Lung (tissue), 12 donors: ENCODE measurements around the gene LIN28A. TPM values are rescaled to one million over a fixed set of nuclear protein-coding genes. Genes with fewer than 3 reads are reported as not detected.
A peak's percentile ranks its signal among the peaks of the same experiment; 100 is the strongest.

Source experiments
- ATAC-seq: fragments of 200-7000 bp; cut with Tn5 transposase; one replicate; pipeline ENCODE4 v1.9.1; 2020; ENCODE audit warnings: moderate number of reproducible peaks; ENCODE audit not compliant: insufficient read depth, low FRiP score
- DNase-seq, 3 donors: peaks; one replicate each; pipeline ENCODE4 v3.0.0-alpha.2; 2013 to 2017
- H3K27ac ChIP-seq, 2 donors: one replicate each; pipeline ENCODE4 v1.5.1; 2013; ENCODE audit warnings: mild to moderate bottlenecking in 2 of 2, moderate library complexity in 2 of 2, control low read depth in 1 of 2, inconsistent platforms in 1 of 2, low read depth in 1 of 2, low read length in 1 of 2
- H3K27me3 ChIP-seq, 3 donors: one replicate each; pipeline ENCODE4 v1.5.1; 2013; ENCODE audit warnings: low read length in 2 of 3; ENCODE audit not compliant: control insufficient read depth in 3 of 3, insufficient read depth in 3 of 3
- H3K36me3 ChIP-seq, 4 donors: one replicate each; pipeline ENCODE4 v1.5.1; 2013; ENCODE audit warnings: low read length in 4 of 4, mild to moderate bottlenecking in 1 of 4, moderate library complexity in 1 of 4; ENCODE audit not compliant: control insufficient read depth in 4 of 4, insufficient read depth in 4 of 4
- H3K4me1 ChIP-seq, 5 donors: one replicate each; pipeline ENCODE4 v1.5.1; 2013; ENCODE audit warnings: low read length in 5 of 5, mild to moderate bottlenecking in 2 of 5, moderate library complexity in 1 of 5; ENCODE audit not compliant: control insufficient read depth in 5 of 5, insufficient read depth in 5 of 5
- H3K4me3 ChIP-seq: one replicate; pipeline ENCODE4 v1.5.1; 2013; ENCODE audit warnings: mild to moderate bottlenecking, control low read depth, moderate library complexity
- H3K9ac ChIP-seq, 2 donors: one replicate each; pipeline ENCODE4 v1.5.1; 2013; ENCODE audit warnings: low read length in 2 of 2, control low read depth in 1 of 2; ENCODE audit not compliant: insufficient read depth in 1 of 2
- H3K9me3 ChIP-seq, 4 donors: one replicate each; pipeline ENCODE4 v1.5.1; 2013; ENCODE audit warnings: low read length in 3 of 4, mild to moderate bottlenecking in 1 of 4, moderate library complexity in 1 of 4; ENCODE audit not compliant: control insufficient read depth in 4 of 4, insufficient read depth in 3 of 4
- WGBS, 2 donors: extraction: QIAGEN DNeasy Blood & Tissue Kit; methylation state at CpG; one replicate each; pipeline ENCODE4 v1.1.7; 2013; 5-methylcytosine and 5-hydroxymethylcytosine counted together
- polyA plus RNA-seq, 2 donors: library from polyadenylated mRNA; stranded (reverse); fragments of 200-250 nt; gene quantifications; one replicate each; pipeline ENCODE4 v1.2.1, GENCODE V29; 2013
- total RNA-seq, 2 donors: library from RNA; depleted of rRNA in 1 of 2; stranded (reverse); fragments of >200 nt in 1 of 2; gene quantifications; one replicate each; pipeline ENCODE4 v1.2.1, GENCODE V29; 2014 to 2021
- TF ChIP-seq, protein P1 (sequence below): IDR thresholded peaks from 2 replicates; pipeline ENCODE4 v1.5.1; 2012; ENCODE audit warnings: mild to moderate bottlenecking; ENCODE audit errors: control extremely low read depth, extremely low read depth
- donor health status: control.
- donor health status: control.
- donor health status: Bipolar disorder and iron deficiency.
- donor health status: healthy.
- donor health status: DM: yes; HTN: yes; CAD: no.

The LIN28A gene
- total and polyA plus RNA-seq, 4 donors, result 0.80 TPM; not detected in 3

DNA sequence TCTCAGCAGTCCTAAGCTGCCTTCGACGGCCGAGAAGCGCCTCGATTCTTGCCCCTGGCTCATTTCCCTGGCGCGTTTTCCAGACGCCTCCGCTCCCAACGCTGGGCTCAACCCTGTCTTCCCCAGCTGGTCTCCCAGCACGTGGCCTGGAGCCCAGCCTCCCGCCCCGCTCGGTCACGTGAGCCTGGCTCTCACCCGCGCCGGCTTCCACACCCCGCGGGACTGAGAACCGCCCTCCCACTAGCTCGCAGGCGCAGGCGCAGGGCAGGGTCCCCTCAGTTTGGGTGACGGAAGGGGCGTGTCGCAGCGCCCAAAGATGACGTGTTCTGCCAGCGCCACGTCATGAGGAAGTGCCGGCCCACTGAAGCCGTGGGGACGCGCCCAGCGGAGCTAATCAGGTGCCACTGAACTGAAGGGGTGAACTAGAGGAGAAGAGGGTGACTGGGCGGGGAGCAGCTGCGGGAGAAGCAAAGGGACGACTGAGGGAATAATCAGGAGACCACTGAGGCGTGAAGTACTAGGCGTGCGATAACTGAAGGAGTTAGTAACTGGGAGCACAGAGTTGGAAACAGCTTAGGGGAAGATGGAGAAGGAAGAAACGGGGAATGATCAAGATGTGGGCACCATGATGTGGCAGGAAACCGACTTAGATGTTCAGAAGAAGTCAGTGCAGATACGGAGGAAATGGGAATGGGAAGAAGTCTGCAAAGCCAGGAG lies 21.5 kb downstream of the LIN28A start, which contains the start of gene DHDDS:
TSS of gene DHDDS (plus strand) at position 343 of the 717 bp plus-strand sequence. CDS start 625 bp downstream, outside the sequence.
- 0% methylated on average over 45 of the region's 45 CpGs for WGBS, 2 donors
- no peaks in the 10 kb centered on the region for H3K27me3 ChIP-seq
- ATAC-seq, result peak; percentile 96

DNA sequence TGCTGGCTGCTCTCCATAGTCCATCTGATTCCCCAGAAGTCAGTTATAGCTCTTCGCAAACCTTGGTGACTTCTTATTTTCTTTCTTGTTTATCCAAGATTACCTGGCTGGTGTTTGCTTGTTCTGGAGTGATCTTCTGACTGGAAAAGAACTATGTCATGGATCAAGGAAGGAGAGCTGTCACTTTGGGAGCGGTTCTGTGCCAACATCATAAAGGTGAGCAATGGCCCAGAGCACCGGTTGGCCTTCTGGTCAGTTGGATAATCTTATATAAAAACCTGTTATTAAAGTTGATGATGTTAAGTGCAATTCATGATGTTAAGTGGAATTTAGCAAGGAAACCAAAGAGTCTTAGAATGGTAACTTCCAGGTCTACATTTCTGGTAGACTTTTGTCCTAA lies 22.2 kb downstream of the LIN28A start:
- Histone ChIP-seq H3K4me3 (peak overlapping the region; percentile 66), H3K36me3 (peaks cover 3 to 15% (median 8%) of the 10 kb centered on the region in 4 donors), H3K4me1 (peaks cover 1 to 23% (median 7%) of the 10 kb centered on the region in 5 donors), H3K27ac (peak overlapping the region; percentile 51 to 81), H3K9me3 (no peaks in the 10 kb centered on the region), H3K27me3 (no peaks in the 10 kb centered on the region), H3K9ac (peak overlapping the region in 1 of 2 donors; percentile 88)
- no peak for ATAC-seq
- 48 to 51% methylated on average over 3 of the region's 3 CpGs for WGBS, 2 donors
- DNase-seq, result no peak
- TF ChIP-seq, protein P1, sequence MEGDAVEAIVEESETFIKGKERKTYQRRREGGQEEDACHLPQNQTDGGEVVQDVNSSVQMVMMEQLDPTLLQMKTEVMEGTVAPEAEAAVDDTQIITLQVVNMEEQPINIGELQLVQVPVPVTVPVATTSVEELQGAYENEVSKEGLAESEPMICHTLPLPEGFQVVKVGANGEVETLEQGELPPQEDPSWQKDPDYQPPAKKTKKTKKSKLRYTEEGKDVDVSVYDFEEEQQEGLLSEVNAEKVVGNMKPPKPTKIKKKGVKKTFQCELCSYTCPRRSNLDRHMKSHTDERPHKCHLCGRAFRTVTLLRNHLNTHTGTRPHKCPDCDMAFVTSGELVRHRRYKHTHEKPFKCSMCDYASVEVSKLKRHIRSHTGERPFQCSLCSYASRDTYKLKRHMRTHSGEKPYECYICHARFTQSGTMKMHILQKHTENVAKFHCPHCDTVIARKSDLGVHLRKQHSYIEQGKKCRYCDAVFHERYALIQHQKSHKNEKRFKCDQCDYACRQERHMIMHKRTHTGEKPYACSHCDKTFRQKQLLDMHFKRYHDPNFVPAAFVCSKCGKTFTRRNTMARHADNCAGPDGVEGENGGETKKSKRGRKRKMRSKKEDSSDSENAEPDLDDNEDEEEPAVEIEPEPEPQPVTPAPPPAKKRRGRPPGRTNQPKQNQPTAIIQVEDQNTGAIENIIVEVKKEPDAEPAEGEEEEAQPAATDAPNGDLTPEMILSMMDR, result no peak

More for the DNA sequence above, 21.5 kb downstream of the LIN28A start, which contains the start of gene DHDDS:
- Histone ChIP-seq H3K4me3 (peak within 1 kb of the TSS; percentile 66), H3K9ac (peak within 1 kb of the TSS in 1 of 2 donors; percentile 88), H3K9me3 (no peaks in the 10 kb centered on the region), H3K4me1 (peaks cover 1 to 23% (median 7%) of the 10 kb centered on the region in 5 donors), H3K27ac (peak within 1 kb of the TSS; percentile 51 to 81), H3K36me3 (peaks cover 2 to 13% (median 6%) of the 10 kb centered on the region in 4 donors)
- DNase-seq, result peak; percentile 99
- TF ChIP-seq, protein P1, result no peak

DNA sequence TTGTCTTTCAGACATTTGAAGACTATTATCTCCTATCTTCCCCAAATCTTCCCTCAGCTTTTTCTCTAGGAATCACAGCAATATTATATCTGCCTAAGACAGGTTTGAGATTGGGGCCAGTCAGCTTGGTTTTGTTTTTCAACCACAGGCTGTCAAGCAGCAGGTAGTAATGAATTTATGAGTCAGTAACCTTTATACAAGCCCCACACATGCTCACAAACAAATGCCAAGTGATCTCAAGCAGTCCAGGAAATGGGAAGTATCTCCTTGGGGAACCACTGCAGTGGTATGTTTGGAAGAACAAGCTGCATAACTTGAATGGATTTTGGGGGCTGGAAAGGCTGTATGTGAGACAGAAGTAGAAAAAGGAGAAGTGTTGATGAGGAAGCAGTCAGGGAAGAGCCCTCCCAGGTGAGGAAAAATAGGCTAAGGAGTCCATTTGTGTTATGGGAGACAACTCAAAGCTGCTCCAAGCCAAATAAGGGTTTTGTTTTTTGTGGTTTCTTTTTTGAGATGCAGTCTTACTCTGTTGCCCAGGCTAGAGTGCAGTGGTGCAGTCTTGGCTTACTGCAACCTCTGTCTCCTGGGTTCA lies 23.6 kb downstream of the LIN28A start:
- H3K36me3 ChIP-seq, result peaks cover 6 to 21% (median 17%) of the 10 kb centered on the region in 4 donors
- H3K4me3 ChIP-seq, result no peak overlapping the region

More for the DNA sequence above, 23.6 kb downstream of the LIN28A start:
- Histone ChIP-seq H3K9me3 (no peaks in the 10 kb centered on the region), H3K9ac (no peak overlapping the region), H3K4me1 (peaks cover 1 to 22% (median 7%) of the 10 kb centered on the region in 5 donors), H3K27me3 (no peaks in the 10 kb centered on the region), H3K27ac (no peak overlapping the region)
- DNase-seq (no peak), ATAC-seq (no peak)
- TF ChIP-seq, protein P1, result no peak
